NOMO-1 (cell line): ENCODE data around the gene ARCN1.

Source experiments
- DNase-seq, 2 experiments: peaks; one replicate each; lab custom pipeline; 2025; ENCODE audit not compliant: unreplicated experiment in 2 of 2; lab: John Stamatoyannopoulos, UW

ARCN1 gene

GRCh38 chr11:118619444-118620197 is 47.4 kb downstream of the ARCN1 start:
- no peak for DNase-seq

- no peak for DNase-seq
Measured at GRCh38 chr11:118620529-118621070, 48.4 kb downstream of the ARCN1 start.

DNA sequence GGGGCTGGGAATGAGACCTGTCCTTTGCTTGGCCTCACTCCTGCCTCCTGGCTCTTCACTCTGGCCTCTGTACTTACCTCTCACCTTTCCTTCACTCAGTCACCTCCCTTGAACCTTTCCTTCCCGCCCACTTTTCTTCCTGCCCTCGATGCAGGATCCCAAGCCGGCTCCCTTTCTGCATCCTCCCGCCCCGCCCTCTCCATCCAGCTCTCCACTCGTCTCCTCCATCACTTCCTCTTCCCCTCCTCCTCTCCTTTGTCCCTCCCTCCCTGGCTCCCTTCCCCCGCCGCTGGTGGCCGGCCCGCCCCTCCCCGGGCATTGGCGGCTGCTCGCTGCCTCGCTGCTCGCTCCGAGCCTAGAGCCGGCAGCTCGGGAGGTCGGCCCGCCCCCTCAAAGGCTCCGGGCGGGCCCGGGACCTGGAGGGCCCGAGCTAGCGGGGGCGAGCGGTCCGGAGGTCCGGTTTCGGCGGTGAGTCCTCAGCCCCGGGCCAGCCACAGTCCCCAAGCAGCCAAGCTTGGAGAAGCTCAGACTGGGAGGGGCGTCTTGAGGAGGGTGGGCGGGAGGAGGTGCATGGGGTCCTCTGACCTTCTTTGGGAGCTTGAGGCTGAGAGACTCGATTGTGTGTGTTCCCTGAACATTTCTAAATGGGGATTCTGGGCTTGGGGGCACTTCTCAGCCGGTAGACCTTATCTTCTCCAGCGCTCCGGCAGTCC is 49.0 kb downstream of the ARCN1 start:
- peak; percentile 33 to 58 for DNase-seq

- no peak for DNase-seq
Measured at GRCh38 chr11:118621784-118622375, 49.7 kb downstream of the ARCN1 start.

GRCh38 chr11:118622376-118623268 is 50.4 kb downstream of the ARCN1 start:
- no peak for DNase-seq

DNA sequence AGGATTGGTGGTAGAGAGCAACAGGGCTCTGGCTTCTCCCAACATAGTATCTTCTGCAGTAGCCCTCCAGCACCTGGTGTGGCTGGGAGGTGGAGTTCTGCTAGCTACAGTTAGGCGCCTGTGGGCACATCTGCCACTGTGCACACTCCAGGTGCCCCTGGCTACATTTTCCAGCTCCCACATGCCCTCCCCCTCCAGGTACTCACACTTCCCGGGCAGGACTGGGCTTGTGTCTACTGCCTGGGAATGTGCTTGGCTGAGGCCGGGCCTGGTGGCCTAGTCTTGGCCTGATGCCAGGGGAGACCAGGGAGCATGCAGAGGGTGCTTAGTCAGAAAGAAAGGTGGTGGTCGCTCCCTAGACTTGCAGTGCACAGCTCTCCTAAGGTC is 51.1 kb downstream of the ARCN1 start:
- DNase-seq, result no peak

- DNase-seq, result no peak
Measured at GRCh38 chr11:118625036-118625690, 53.0 kb downstream of the ARCN1 start.

GRCh38 chr11:118625976-118626375 is 53.8 kb downstream of the ARCN1 start:
- DNase-seq, result no peak

GRCh38 chr11:118627566-118627965 is 55.4 kb downstream of the ARCN1 start:
- DNase-seq, result no peak

- DNase-seq, result no peak
Measured at GRCh38 chr11:118628031-118628430, 55.8 kb downstream of the ARCN1 start.

DNA sequence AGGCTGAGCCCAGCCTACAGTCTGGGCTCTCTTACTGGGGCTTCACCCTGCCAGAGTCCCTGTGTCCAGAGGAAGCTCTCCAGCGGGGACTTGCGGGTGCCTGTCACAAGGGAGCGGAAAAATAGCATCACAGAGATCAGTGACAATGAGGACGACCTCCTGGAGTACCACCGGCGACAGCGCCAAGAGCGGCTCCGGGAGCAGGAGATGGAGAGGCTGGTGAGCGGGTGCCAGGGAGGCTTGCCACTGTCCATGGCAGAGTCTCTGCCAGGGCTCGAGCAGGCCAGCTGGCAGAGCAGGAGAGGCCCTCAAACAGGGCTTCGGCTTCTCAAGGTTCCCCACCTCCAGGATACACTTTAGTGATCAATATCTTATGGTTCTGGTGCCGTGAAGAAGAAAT is 56.2 kb downstream of the ARCN1 start:
- DNase-seq, result no peak

GRCh38 chr11:118628861-118629549 is 56.8 kb downstream of the ARCN1 start:
- no peak for DNase-seq

- DNase-seq, result no peak
Measured at GRCh38 chr11:118629761-118630661, 57.8 kb downstream of the ARCN1 start.

DNA sequence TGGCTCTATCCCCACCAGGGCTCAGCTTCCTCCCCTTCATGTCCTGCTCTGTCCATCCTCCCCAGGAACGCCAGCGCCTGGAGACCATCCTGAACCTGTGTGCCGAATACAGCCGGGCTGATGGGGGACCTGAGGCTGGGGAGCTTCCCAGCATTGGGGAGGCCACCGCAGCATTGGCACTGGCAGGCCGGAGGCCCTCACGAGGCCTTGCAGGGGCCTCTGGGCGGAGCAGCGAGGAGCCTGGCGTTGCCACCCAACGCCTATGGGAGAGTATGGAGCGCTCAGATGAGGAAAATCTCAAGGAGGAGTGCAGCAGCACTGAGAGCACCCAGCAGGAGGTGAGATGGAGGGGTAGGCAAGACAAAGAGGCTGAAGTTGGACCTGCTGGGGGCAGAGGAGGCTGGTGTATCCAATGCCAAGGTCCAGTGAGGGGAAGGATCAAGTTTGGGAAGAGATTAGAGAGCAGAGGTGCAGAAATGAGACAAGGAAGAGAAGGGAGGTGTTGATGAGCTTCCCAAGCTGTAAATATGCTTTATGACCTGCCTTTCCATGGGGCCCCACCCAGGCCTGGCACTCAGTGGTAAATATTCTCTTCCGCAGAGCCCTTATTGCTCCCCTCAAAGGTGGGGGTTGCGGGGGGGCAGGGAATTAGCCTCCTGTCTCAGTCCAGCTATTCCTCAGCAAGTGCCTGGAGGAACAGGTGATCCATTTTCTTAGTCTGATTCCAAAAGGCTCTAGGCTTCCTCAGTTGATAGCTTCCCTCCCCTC is 59.1 kb downstream of the ARCN1 start:
- DNase-seq, result no peak

DNA sequence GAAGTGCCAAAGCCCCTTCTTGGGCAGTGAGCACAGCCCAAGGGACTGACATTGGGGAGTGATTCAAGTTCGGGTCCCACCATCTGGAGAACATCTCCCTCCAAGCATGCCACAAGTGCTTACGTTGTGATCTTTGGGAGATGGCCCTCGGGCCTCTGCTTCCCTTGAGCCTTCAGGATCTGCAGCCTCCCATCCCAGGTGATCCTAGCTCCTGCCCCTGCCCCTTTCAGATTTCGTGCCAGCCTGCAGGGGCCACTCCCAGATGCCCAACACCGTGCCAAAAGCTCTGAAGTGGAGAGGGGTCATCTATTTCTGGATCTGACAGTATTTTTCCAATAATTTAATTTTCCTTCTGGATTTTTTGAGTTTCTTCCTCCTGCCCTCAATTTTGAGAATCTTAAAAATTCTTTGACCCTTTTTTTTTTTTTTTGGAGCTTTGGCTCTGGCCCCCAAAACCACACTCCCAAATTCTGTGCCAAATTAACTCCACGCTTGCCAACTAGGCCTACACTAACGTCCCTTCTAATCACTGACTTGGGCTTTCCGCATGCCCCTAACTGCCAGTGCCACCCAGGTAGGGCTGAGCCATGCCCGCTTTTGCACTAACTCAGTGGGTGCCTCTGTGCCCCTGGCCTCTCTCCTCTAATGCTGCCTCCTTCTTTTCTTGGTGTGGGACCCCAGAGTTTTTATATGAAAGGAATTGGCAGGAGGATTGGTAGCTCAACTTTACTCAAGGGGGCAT is 60.5 kb downstream of the ARCN1 start:
- no peak for DNase-seq

- no peak for DNase-seq
Measured at GRCh38 chr11:118633319-118633690, 61.1 kb downstream of the ARCN1 start.

DNA sequence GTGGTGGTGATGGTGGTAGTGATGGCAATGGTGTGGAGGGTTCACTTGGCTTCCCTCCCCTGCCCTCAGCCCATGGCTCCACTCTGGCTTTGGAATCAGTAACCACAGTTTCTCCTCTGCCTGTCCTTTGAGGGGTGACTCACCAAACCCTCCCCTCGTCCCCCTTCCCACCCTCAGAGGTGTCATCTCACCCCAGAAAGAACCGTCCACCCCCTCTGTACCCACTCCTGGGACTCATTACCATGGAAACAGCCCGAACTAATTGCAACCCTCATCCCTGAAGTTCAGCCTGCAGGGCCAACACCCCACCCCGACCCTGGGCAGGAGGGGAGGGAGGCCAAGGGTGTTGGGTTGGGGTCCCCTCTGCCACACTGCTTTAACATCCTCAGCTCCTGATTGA is 61.8 kb downstream of the ARCN1 start:
- no peak for DNase-seq
